ENCODE data around the gene HS6ST1. TPM values are rescaled to one million over a fixed set of nuclear protein-coding genes. Genes with fewer than 3 reads are reported as not detected.

The HS6ST1 gene
- 13.6 and 15.6 TPM in 2 replicates for total RNA-seq (2014; rRNA removed)
- polyA plus RNA-seq (2012) = 13.8 TPM

DNA sequence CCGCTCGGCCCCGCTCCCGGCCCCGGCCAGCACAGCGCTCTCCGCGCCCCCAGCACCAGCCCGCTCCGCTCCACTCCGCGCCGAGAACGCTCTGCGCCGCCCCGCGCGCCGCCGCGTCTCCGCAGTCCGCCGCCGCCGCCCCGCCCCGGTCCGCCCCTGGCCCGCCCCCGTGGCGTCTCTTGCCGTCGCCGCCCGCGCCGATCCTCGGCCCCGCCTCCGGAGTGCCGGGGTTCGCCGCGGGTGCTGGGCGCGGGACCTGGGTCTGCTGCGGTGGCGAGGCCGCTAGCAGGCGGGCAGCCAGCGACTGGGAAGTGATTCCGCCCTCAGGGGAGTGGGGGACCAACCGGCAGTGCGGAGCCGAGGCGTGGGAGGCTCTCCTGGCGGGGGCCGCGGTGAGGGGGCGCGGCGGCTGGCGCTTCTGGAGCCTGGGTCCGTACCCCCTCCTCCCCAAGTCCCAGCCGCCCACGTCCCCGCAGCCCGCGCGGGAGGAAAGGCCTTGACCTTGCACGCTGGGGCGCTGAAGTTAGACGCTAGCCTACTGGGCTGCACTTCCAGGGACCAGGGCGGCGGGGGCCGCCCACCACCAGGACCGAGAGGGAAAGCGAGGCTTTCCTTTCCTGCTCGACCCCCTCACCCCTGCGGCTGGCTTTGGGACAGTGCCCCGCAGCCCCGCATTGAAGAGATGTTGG, at the start of gene HS6ST1:
HS6ST1 (minus strand) TSS at position 93 of the 689 bp plus-strand sequence. CDS start 305 bp downstream, outside the sequence.
- peak; percentile 68 for DNase-seq (ENCODE audit: low read depth)

DNA sequence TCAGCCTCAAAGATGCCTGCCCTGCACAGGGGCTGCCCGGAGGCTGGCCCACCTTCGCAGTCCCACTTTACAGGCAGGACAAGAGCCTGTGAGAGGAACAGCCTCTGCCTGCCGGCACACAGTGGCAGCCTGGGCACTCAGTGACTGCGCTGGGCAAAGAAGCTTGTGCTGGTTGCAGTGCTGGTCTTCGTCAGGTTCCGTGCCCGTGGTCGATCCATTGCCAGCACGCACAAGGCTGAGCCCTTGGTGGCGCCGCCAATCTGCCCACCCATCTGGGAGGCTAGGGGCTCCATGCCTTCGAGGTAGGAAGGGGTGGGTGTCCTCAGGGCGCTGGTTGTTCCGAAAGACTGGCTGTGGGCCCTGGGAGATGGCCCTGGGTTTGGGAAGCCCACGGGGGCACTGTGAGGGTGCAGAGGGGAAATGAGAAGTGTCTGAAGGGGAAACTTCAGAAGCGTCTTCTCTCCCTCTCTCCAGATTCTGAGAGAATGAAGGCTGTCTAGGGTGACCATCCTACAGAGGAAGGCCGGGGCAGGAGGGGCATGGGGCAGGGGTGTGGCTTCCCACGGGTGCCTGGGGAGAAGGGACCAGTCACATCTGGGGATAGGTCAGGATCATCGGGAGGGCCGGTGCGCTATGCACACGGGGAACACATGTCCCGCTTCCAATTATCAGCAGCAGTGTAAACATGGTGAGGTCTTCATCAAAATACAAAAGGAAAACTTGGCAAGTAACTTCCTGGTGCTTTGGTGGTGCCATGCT, 49.1 kb upstream of the HS6ST1 start:
- no peak for DNase-seq (ENCODE audit: low read depth)

DNA sequence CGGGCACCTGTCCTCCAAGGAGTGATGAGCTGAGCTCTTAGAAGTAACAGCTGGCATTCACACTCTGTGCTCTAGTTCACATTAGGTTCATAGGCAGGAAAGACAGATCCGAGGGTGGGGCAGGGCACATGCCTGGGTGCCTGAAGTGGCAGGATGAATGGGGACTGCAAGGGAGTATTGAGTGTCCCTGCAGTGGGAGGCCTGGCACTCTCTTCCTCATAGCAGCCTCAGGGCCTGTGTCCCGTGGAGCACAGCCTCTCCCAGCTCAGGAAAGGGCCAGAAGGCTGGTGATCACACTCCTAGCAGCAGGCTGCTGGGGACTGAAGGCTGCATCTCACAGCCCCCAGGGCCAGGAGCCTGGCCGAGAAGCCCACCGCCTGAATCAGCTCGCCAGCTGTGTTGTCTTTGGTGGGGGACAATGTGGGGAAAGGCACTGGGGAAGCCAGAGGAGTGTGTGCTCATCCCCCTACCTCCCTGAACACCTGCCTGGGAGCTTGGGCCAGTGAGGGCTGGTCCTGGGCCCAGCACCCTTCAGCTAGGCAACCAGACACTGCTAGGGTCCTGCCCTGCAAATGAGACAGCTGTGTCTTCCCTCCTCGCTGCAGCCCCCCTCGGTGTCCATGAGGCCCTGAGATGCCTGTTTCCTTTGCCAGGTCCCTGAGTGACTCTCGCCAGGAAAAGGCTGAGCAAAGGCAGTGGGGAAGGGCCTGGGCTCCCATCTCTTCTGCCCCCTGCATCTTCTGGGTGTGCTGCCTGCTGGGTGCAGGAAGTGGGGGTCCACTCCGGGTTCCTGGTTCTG, 48.2 kb upstream of the HS6ST1 start:
- no peak for DNase-seq (ENCODE audit: low read depth)

- no peak for DNase-seq (ENCODE audit: low read depth)
Measured at GRCh38 chr2:128365217-128365905, 46.7 kb upstream of the HS6ST1 start.

DNA sequence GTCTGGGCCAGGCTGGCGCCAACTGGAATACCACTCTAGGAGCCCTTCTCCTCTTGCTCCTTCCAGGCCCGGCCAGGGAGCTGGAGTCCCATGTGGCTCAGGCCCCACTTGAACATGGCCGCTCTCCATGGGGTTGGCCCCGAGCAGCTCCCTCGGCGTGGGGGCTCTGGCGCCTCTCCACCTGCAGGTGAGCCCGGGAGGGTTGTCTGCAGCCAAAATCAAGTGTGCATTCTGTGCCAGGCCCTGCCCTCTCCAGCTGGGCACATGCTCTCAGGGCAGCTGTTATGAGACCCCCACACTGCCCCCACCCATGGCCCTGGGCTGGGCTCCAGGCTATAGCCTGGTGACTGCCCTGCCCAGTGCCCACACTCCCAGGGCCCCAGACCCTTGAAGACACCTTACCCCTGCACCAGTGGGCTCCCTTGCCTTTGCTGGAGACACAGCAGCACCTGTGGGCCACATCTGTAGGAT, 45.8 kb upstream of the HS6ST1 start:
- no peak for DNase-seq (ENCODE audit: low read depth)

DNA sequence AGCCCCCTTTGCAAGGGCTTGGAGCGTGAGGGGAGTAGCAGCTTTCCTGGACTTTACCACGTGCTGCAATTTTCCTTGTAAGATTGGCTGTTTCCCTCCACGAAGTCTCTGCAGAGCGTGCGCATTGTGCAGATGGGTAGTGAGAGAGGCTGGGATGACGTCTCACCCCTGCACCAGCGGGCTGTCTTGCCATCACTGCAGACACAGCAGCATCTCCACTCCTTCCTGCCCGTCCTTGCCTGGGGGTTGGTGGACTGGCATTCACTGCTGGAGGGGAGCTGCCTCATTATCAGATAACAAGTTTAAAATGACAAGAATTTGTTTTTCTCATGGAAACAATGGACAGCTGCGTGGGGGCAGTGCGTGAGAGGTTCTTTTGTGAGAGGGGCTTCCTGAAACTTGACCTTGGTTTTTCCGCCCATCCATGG, 45.3 kb upstream of the HS6ST1 start:
- no peak for DNase-seq (ENCODE audit: low read depth)

DNA sequence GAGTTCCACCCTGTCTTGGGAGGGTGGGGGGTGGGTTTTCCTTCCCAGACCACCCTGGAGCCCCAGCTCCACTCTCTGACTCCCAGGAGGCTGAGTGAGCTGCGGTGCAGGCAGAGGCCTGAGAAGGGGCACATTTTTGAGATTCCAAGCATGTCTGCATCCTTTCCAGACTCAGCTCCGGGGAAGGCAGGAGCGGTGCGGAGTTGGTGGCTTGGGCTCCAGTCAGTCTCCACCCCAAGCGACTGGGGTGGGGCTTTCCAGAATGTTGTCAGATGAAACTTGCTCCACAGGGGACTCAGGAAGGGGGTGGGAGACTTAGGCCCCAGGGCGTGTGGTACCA, 44.2 kb upstream of the HS6ST1 start:
- DNase-seq (ENCODE audit: low read depth) = peak; percentile 1

GRCh38 chr2:128362176-128362888, 43.7 kb upstream of the HS6ST1 start:
- no peak for DNase-seq (ENCODE audit: low read depth)

GRCh38 chr2:128361376-128362131, 42.9 kb upstream of the HS6ST1 start:
- no peak for DNase-seq (ENCODE audit: low read depth)

GRCh38 chr2:128360711-128361110, 42.0 kb upstream of the HS6ST1 start:
- no peak for DNase-seq (ENCODE audit: low read depth)

- no peak for DNase-seq (ENCODE audit: low read depth)
Measured at GRCh38 chr2:128359841-128360240, 41.2 kb upstream of the HS6ST1 start.

GRCh38 chr2:128358941-128359731, 40.5 kb upstream of the HS6ST1 start:
- no peak for DNase-seq (ENCODE audit: low read depth)

DNA sequence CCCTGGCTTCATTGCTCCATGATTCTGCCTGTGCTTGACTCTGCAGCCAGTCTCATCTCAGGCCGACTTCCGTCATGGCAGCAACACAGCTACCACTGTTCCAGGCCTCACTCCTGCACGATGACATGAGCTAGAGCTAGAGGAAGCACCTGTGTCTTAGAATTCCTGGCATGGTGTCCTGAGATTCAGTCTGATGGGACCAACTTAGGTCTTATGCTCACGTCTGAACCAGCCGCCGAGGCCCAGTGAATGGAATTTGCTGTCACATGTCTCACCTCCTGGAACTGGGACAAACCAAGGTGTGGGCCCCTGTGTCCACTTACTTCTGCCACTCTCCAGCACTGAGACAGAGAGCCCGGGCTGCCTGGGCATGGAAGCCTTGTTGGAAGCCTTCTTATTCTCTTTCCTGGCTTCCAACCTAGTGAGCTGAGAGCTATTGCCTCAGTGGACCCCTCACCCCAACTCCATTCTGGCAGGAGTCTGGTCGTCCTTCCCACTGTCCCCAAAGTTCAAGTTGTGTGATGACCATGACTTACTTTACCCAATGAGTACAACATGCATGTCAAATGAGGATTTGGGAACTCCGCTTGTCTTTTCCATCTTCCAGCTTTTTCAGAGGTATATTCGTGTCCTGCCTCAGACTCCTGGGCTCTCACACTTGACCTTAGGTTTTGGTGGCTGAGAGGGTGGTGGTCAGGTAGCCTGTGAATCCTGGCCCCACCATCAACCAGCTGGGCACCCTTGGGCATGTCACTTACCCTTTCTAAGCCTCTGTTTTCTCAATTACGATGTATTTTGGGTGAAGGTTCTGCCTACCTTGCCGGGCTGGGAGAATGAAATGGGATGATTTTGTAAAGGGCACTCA, 39.1 kb upstream of the HS6ST1 start:
- no peak for DNase-seq (ENCODE audit: low read depth)

DNA sequence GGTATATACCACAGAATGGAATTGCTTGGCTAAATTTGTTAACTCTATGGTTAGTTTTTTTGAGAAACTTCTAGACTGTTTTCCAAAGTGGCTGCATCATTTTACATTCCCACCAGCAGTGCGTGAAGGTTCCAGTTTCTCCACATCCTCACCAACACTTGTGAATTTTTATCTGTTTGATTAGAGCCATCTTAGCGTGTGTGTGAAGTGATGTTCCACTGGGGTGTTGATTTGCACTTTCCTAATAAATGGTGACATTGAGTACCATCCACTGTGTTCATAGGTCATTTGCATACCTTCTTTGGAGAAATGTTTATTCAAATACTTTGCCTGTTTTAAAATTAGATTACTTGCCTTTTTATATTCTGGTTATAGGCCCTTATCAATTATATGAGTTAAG, 37.5 kb upstream of the HS6ST1 start:
- DNase-seq (ENCODE audit: low read depth) = no peak

DNA sequence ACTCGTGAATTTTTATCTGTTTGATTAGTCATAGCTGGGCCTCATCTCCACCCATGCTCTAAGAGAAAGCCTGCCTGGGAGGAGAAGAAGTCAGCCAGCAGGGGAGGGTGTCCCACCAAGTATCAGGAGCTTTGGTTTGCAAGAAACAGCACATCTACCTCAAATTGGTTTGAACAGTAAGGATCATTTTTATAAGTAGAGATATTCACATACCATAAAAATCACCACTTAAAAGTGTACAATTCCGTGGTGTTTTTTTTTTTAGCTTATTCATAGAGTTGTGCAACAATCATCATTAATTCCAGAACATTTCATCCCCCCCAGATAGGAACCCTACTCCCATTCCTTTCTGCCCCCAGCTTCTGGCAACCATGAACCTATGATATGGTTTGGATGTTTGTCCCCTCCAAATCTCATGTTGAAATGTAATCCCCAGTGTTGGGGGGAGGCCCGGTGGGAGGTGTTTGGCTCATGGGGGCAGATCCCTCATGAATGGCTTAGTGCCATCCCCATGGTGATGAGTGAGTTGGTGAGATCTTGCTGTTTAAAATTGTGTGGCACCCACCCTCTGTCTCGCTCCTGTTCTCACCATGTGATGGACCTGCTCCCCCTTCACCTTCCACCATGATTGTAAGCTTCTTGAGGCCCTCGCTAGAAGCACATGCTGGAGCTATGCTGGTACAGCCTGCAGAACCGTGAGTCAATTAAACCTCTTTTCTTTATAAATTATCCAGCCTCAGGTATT, 36.2 kb upstream of the HS6ST1 start:
- DNase-seq (ENCODE audit: low read depth) = no peak

GRCh38 chr2:128354161-128354560, 35.5 kb upstream of the HS6ST1 start:
- no peak for DNase-seq (ENCODE audit: low read depth)

DNA sequence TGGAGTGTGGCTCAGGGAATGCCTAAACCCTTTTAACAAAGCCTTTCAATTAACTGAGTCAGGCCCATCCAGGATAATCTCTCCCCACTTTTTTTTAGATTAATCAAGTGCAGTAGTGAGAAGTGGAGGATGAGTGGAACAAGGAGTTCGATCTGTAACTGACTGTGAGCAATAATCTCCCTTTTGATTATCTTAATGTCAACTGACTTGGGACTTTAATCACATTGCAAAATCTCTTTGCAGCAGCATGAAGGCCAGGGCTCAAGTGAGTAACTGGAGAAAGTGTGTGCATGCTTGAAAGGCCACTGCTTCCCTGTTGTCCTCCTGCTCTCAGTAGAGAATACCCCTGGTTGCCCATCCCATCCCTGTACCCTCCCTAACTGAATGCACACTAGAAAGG, 32.1 kb upstream of the HS6ST1 start:
- DNase-seq (ENCODE audit: low read depth) = no peak

GRCh38 chr2:128348701-128349100, 30.0 kb upstream of the HS6ST1 start:
- DNase-seq (ENCODE audit: low read depth) = no peak
